ENCODE results near the gene GPR160. TPM values are rescaled to one million over a fixed set of nuclear protein-coding genes. Genes with fewer than 3 reads are reported as not detected.

The GPR160 gene
- total and polyA plus RNA-seq, 9 of the 15 experiments (the other 6 are each of a cell fraction or from before 2014, with no cell fraction given), result 1.3 to 10.5 (median 8.3) TPM

DNA sequence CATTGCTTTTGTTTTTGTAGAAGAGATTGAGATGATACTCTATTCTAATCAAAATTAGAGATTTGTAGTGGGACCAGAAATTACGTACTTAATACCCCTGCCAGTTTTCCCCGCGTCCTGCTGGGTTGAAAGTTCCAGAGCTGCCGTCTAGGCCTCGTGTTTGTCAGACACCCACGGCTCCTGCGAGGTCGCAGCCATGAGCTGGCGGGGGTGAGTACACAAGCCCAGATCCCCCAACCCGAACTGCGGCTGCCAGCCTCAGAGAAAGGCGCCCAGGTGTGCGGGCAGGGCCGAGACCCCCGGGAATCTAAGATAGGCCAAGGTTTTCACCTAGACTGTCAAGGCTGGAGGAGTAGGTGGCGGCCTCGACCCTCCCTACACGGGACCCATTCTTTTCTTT is 26.3 kb downstream of the GPR160 start (continued):
- TF ChIP-seq, protein P1, sequence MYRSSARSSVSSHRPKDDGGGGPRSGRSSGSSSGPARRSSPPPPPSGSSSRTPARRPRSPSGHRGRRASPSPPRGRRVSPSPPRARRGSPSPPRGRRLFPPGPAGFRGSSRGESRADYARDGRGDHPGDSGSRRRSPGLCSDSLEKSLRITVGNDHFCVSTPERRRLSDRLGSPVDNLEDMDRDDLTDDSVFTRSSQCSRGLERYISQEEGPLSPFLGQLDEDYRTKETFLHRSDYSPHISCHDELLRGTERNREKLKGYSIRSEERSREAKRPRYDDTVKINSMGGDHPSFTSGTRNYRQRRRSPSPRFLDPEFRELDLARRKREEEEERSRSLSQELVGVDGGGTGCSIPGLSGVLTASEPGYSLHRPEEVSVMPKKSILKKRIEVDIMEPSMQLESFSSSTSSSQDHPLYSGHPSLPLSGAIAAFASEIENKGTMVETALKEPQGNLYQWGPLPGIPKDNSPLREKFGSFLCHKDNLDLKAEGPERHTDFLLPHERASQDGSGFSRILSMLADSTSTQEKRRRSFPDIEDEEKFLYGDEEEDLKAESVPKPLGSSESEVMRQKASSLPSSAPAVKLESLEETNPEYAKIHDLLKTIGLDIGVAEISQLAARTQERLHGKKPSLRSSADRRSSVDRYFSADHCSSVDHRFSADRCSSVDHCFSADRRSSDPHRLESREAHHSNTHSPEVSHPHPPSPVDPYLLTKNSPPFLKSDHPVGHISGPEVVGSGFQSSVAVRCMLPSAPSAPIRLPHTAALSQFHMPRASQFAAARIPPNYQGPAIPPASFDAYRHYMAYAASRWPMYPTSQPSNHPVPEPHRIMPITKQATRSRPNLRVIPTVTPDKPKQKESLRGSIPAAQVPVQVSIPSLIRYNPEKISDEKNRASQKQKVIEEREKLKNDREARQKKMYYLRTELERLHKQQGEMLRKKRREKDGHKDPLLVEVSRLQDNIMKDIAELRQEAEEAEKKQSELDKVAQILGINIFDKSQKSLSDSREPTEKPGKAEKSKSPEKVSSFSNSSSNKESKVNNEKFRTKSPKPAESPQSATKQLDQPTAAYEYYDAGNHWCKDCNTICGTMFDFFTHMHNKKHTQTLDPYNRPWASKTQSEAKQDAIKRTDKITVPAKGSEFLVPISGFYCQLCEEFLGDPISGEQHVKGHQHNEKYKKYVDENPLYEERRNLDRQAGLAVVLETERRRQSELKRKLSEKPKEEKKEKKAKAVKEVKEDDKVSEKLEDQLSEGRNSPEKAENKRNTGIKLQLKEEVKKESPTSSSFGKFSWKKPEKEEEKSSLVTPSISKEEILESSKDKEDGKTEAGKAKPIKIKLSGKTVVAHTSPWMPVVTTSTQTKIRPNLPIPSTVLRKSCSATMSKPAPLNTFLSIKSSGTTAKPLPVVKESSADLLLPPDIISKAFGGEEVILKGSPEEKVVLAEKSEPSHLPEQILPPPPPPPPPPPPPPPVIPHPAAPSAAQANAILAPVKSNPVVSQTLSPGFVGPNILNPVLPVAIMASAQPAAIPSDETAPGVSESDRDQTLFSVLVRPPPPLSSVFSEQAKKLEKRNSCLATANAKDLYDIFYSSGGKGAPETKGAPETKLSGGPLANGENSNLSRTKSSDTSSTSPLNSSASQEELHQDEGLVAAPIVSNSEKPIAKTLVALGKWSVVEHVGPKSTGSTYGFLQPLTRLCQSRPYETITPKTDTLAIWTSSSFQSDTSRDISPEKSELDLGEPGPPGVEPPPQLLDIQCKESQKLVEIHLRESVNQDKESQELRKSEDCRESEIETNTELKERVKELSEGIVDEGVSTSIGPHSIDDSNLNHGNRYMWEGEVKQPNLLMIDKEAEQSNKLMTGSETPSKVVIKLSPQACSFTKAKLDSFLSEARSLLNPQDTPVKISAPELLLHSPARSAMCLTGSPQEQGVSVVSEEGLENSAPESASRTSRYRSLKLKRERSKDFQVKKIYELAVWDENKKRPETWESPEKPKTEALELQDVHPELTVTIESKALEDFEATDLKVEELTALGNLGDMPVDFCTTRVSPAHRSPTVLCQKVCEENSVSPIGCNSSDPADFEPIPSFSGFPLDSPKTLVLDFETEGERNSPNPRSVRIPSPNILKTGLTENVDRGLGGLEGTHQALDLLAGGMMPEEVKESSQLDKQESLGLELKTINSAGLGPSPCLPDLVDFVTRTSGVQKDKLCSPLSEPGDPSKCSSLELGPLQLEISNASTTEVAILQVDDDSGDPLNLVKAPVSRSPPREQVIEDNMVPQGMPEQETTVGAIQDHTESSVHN (IDR thresholded peaks at IDR 0.05; ENCODE audit: borderline replicate concordance in 1 of 2, low read depth in 1 of 2), result no peak
- no peak for TF ChIP-seq POLR2B (IDR thresholded peaks at IDR 0.05; ENCODE audit: low read depth, partially characterized antibody)
- no peak for TF ChIP-seq NFRKB (IDR thresholded peaks at IDR 0.05; ENCODE audit: low read depth)
- no peak for TF ChIP-seq NR2F6 (CRISPR knock-in tag; IDR thresholded peaks at IDR 0.05)
- no peak for TF ChIP-seq CREM (IDR thresholded peaks at IDR 0.05; ENCODE audit: low read depth)
- TF ChIP-seq, protein P2, sequence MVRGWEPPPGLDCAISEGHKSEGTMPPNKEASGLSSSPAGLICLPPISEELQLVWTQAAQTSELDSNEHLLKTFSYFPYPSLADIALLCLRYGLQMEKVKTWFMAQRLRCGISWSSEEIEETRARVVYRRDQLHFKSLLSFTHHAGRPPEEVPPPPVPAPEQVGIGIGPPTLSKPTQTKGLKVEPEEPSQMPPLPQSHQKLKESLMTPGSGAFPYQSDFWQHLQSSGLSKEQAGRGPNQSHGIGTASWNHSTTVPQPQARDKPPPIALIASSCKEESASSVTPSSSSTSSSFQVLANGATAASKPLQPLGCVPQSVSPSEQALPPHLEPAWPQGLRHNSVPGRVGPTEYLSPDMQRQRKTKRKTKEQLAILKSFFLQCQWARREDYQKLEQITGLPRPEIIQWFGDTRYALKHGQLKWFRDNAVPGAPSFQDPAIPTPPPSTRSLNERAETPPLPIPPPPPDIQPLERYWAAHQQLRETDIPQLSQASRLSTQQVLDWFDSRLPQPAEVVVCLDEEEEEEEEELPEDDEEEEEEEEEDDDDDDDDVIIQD (CRISPR knock-in tag; IDR thresholded peaks at IDR 0.05), result no peak

Data from K562 (cell line).